Liver (tissue), 9 donors: Measurements from ENCODE around the gene IGLON5. TPM values are rescaled to one million over a fixed set of nuclear protein-coding genes. Genes with fewer than 3 reads are reported as not detected.

ENCODE experiments used
- DNase-seq: peaks from one replicate; pipeline ENCODE4 v3.0.0-alpha.2; 2017; ENCODE audit warnings: low spot score
- H3K27ac ChIP-seq, 2 donors: one replicate each; pipeline ENCODE4 v1.7.0; 2013; ENCODE audit warnings: inconsistent platforms in 2 of 2, low read length in 2 of 2, control low read depth in 1 of 2, low read depth in 1 of 2, mild to moderate bottlenecking in 1 of 2
- H3K27me3 ChIP-seq, 4 donors: one replicate each; pipeline versions ENCODE4 v1.6.1 to v1.7.0; 2013; ENCODE audit warnings: low read length in 3 of 4, inconsistent platforms in 1 of 4, mild to moderate bottlenecking in 1 of 4, moderate library complexity in 1 of 4; ENCODE audit not compliant: control insufficient read depth in 4 of 4, insufficient read depth in 4 of 4
- H3K36me3 ChIP-seq, 4 donors: one replicate each; pipeline versions ENCODE4 v1.6.1 to v1.7.0; 2013; ENCODE audit warnings: low read length in 3 of 4, mild to moderate bottlenecking in 3 of 4, low read depth in 1 of 4, moderate library complexity in 1 of 4; ENCODE audit not compliant: control insufficient read depth in 4 of 4, insufficient read depth in 3 of 4
- H3K4me1 ChIP-seq, 4 donors: one replicate each; pipeline versions ENCODE4 v1.6.1 to v1.7.0; 2013; ENCODE audit warnings: low read length in 3 of 4, mild to moderate bottlenecking in 3 of 4, moderate library complexity in 1 of 4; ENCODE audit not compliant: control insufficient read depth in 4 of 4, insufficient read depth in 4 of 4
- H3K4me3 ChIP-seq, 3 donors: one replicate each; pipeline versions ENCODE4 v1.6.1 to v1.7.0; 2013; ENCODE audit warnings: low read length in 3 of 3, control low read depth in 1 of 3, low read depth in 1 of 3, mild to moderate bottlenecking in 1 of 3
- H3K9ac ChIP-seq, 2 donors: one replicate each; pipeline ENCODE4 v1.7.0; 2013; ENCODE audit warnings: low read length in 2 of 2, mild to moderate bottlenecking in 2 of 2, moderate library complexity in 2 of 2, control low read depth in 1 of 2, low read depth in 1 of 2
- H3K9me3 ChIP-seq, 4 donors: one replicate each; pipeline versions ENCODE4 v1.6.1 to v1.7.0; 2013; ENCODE audit warnings: low read length in 3 of 4; ENCODE audit not compliant: control insufficient read depth in 4 of 4
- ATF3 ChIP-seq: IDR thresholded peaks from 2 replicates; pipeline ENCODE4 v1.6.1; 2016; ENCODE audit warnings: antibody characterized with exemption
- CTCF ChIP-seq: fragments of 150-350 bp; IDR thresholded peaks from 2 replicates; pipeline ENCODE4 v1.5.1; 2017; ENCODE audit warnings: improper control_type of control experiment, low read depth, low read length; ENCODE audit not compliant: missing input control
- EGR1 ChIP-seq, 2 donors: IDR thresholded peaks; 2 replicates each; pipeline ENCODE4 v1.6.1; 2016 to 2018; ENCODE audit warnings: antibody characterized with exemption in 2 of 2, low read depth in 2 of 2
- FOXA1 ChIP-seq: IDR thresholded peaks from 2 replicates; pipeline ENCODE4 v1.6.1; 2016; ENCODE audit warnings: antibody characterized with exemption
- FOXA2 ChIP-seq: IDR thresholded peaks from 2 replicates; pipeline ENCODE4 v1.6.1; 2016; ENCODE audit warnings: antibody characterized with exemption
- GABPA ChIP-seq, 2 donors: IDR thresholded peaks in 1 of 2; conservative IDR thresholded peaks in 1 of 2; 2 replicates each; pipeline ENCODE4 v1.6.1; 2016; ENCODE audit warnings: antibody characterized with exemption in 2 of 2, mild to moderate bottlenecking in 1 of 2, moderate library complexity in 1 of 2
- HNF4A ChIP-seq, 2 donors: conservative IDR thresholded peaks; 2 replicates each; pipeline ENCODE4 v1.6.1; 2016; ENCODE audit warnings: antibody characterized with exemption in 2 of 2, mild to moderate bottlenecking in 2 of 2
- HNF4G ChIP-seq: IDR thresholded peaks from 2 replicates; pipeline ENCODE4 v1.6.1; 2016; ENCODE audit warnings: antibody characterized with exemption
- JUND ChIP-seq, 2 donors: IDR thresholded peaks; 2 replicates each; pipeline ENCODE4 v1.6.1; 2016; ENCODE audit warnings: antibody characterized with exemption in 2 of 2
- MAX ChIP-seq: IDR thresholded peaks from 2 replicates; pipeline ENCODE4 v1.6.1; 2016; ENCODE audit warnings: antibody characterized with exemption
- NR2F2 ChIP-seq: IDR thresholded peaks from 2 replicates; pipeline ENCODE4 v1.6.1; 2016; ENCODE audit warnings: antibody characterized with exemption
- RAD21 ChIP-seq, 2 donors: IDR thresholded peaks; 2 replicates each; pipeline ENCODE4 v1.6.1; 2016; ENCODE audit warnings: antibody characterized with exemption in 2 of 2, mild to moderate bottlenecking in 2 of 2
- REST ChIP-seq: IDR thresholded peaks from 2 replicates; pipeline ENCODE4 v1.6.1; 2016; ENCODE audit warnings: antibody characterized with exemption, mild to moderate bottlenecking
- RXRA ChIP-seq, 2 donors: IDR thresholded peaks; 2 replicates each; pipeline ENCODE4 v1.6.1; 2017 to 2018; ENCODE audit warnings: antibody characterized with exemption in 2 of 2, mild to moderate bottlenecking in 1 of 2
- SP1 ChIP-seq: IDR thresholded peaks from 2 replicates; pipeline ENCODE4 v1.6.1; 2018; ENCODE audit warnings: antibody characterized with exemption, mild to moderate bottlenecking
- TAF1 ChIP-seq: conservative IDR thresholded peaks from 2 replicates; pipeline ENCODE4 v1.6.1; 2016; ENCODE audit warnings: antibody characterized with exemption, mild to moderate bottlenecking
- YY1 ChIP-seq: IDR thresholded peaks from 2 replicates; pipeline ENCODE4 v1.6.1; 2016; ENCODE audit warnings: antibody characterized with exemption, mild to moderate bottlenecking
- ZBTB33 ChIP-seq: IDR thresholded peaks from 2 replicates; pipeline ENCODE4 v1.6.1; 2016; ENCODE audit warnings: antibody characterized with exemption
- WGBS: extraction: QIAGEN DNeasy Blood & Tissue Kit; methylation state at CpG from one replicate; pipeline ENCODE4 v1.1.7; 2013; 5-methylcytosine and 5-hydroxymethylcytosine counted together
- polyA plus RNA-seq, 2 donors: library from polyadenylated mRNA; stranded (reverse) in 1 of 2; unstranded in 1 of 2; fragments of 200-250 nt in 1 of 2; fragments of >200 nt in 1 of 2; fragmentation: Nextera tagmentation in 1 of 2; extraction: Ambion mirVana in 1 of 2; gene quantifications; one replicate each; pipeline versions ENCODE4 v1.2.1 to v1.2.3, GENCODE V29; 2013 to 2015
- total RNA-seq, 2 donors: library from RNA; depleted of rRNA; stranded (reverse); fragments of >200 nt; gene quantifications; one replicate each; pipeline ENCODE4 v1.2.3, GENCODE V29; 2014
- donor health status: healthy.
- donor health status: healthy.
- donor health status: healthy.
- donor health status: healthy.
- donor health status: healthy.

The IGLON5 gene
- total and polyA plus RNA-seq, 4 donors, result 0.25 to 0.46 (median 0.25) TPM; not detected in 1

GRCh38 chr19:51370230-51370629 is 58.8 kb downstream of the IGLON5 start:
- H3K9ac ChIP-seq, result no peak overlapping the region
- H3K36me3 ChIP-seq, result no peaks in the 10 kb centered on the region
- peaks cover 0 to 18% (median 9%) of the 10 kb centered on the region in 4 donors for H3K4me1 ChIP-seq
- no peak overlapping the region for H3K27ac ChIP-seq
- no peak for TF ChIP-seq FOXA1
- TF ChIP-seq RXRA (IDR thresholded peaks at IDR 0.05), result no peak
- TF ChIP-seq HNF4G, result no peak
- no peak for TF ChIP-seq EGR1 (IDR thresholded peaks at IDR 0.05; ENCODE audit: low read depth in 2 of 2)
- no peak for TF ChIP-seq TAF1
- TF ChIP-seq SP1, result no peak
- TF ChIP-seq RAD21 (IDR thresholded peaks at IDR 0.05), result no peak
- TF ChIP-seq MAX, result no peak
- no peak for TF ChIP-seq ATF3
- TF ChIP-seq REST, result no peak
- no peak for TF ChIP-seq JUND (IDR thresholded peaks at IDR 0.05)
- TF ChIP-seq YY1, result no peak
- TF ChIP-seq HNF4A (conservative IDR thresholded peaks at IDR 0.05), result no peak
- TF ChIP-seq ZBTB33, result no peak
- TF ChIP-seq CTCF, result no peak
- TF ChIP-seq GABPA (IDR thresholded peaks at IDR 0.05 in 1 of 2, conservative IDR thresholded peaks at IDR 0.05 in 1 of 2), result no peak
- no peaks in the 10 kb centered on the region for H3K27me3 ChIP-seq
- no peaks in the 10 kb centered on the region for H3K9me3 ChIP-seq
- no peak overlapping the region for H3K4me3 ChIP-seq
- no peak for DNase-seq
- 87% methylated on average over 4 of the region's 4 CpGs for WGBS

GRCh38 chr19:51371186-51371690 is 59.8 kb downstream of the IGLON5 start:
- DNase-seq, result no peak
- Histone ChIP-seq H3K36me3 (no peaks in the 10 kb centered on the region), H3K9ac (no peak overlapping the region), H3K4me3 (peak overlapping the region in 1 of 3 donors; percentile 5), H3K27me3 (no peaks in the 10 kb centered on the region), H3K4me1 (peaks cover 0 to 13% (median 5%) of the 10 kb centered on the region in 4 donors), H3K27ac (no peak overlapping the region), H3K9me3 (no peaks in the 10 kb centered on the region)
- 79% methylated on average over 8 of the region's 8 CpGs for WGBS
- TF ChIP-seq TAF1 (no peak), FOXA2 (no peak), CTCF (no peak), RXRA (IDR thresholded peaks at IDR 0.05) (no peak), HNF4A (conservative IDR thresholded peaks at IDR 0.05) (no peak), RAD21 (IDR thresholded peaks at IDR 0.05) (no peak), NR2F2 (no peak), YY1 (no peak), GABPA (IDR thresholded peaks at IDR 0.05 in 1 of 2, conservative IDR thresholded peaks at IDR 0.05 in 1 of 2) (no peak), SP1 (no peak), FOXA1 (no peak), ZBTB33 (no peak), MAX (no peak)
